Measurements from ENCODE around the gene DLGAP1. TPM values are rescaled to one million over a fixed set of nuclear protein-coding genes. Genes with fewer than 3 reads are reported as not detected.

Gene DLGAP1
- total and polyA plus RNA-seq, 2 of the 8 experiments (the other 6 are each of a cell fraction or from before 2014, with no cell fraction given): 11.8 to 16.9 TPM

DNA sequence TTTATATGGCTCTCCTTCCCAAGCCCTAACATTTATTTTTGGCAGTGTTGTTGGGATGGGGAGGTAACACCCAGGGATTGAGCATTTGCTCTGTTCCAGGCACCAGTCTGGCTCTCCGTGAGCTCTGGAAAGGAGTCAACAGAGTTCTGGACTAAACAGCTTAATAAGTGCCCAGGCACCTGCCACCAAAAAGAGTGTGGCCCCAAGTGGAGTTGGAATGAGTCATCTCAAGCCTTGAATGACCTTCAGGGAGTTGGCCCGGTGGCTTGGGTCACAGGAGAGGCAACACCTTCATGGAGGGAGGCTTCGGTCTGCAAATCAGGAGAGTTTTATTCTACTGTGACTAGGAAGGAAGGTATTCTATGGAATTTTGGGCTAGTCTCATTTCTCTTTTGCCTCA, 203.2 kb downstream of the DLGAP1 start (continued):
- no peak for TF ChIP-seq CHD1 (IDR thresholded peaks at IDR 0.05; ENCODE audit: low read depth, low read length)
